ENCODE measurements around the gene FNDC1.

DNA sequence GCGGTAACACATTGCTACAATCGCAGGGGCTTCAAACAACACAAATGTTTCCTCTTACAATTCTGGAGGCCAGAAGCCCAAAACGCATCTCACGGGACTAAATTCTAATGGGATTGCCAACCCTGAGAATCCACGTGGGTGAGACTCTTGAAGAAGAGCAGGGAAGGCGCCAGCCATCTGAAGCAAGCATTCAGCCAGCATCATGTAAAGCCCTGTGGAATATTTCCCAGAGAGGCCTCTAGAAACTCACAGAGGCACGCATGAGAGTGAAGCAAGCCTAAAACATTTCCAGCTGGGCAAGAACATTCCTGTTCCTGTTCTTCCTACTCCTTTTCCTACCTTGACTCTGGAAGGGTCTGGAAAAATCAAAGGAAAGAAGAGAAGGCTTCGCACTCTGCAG, 19.6 kb upstream of the FNDC1 start:
- TF ChIP-seq, protein P1, sequence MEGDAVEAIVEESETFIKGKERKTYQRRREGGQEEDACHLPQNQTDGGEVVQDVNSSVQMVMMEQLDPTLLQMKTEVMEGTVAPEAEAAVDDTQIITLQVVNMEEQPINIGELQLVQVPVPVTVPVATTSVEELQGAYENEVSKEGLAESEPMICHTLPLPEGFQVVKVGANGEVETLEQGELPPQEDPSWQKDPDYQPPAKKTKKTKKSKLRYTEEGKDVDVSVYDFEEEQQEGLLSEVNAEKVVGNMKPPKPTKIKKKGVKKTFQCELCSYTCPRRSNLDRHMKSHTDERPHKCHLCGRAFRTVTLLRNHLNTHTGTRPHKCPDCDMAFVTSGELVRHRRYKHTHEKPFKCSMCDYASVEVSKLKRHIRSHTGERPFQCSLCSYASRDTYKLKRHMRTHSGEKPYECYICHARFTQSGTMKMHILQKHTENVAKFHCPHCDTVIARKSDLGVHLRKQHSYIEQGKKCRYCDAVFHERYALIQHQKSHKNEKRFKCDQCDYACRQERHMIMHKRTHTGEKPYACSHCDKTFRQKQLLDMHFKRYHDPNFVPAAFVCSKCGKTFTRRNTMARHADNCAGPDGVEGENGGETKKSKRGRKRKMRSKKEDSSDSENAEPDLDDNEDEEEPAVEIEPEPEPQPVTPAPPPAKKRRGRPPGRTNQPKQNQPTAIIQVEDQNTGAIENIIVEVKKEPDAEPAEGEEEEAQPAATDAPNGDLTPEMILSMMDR (IDR thresholded peaks at IDR 0.05; ENCODE audit: insufficient read depth, low read depth, low read length): no peak
- TF ChIP-seq EZH2 (IDR thresholded peaks at IDR 0.05; ENCODE audit: insufficient read depth, low read length): no peak
